Ramos (cell line): ENCODE results near the gene EPHB2.

Source experiments
- in situ Hi-C: fragments of 300-500 bp; cut with MboI; formaldehyde crosslinking; loops from one replicate; pipeline ENCODE4 v1.14.3; 2022; ENCODE audit warnings: low sequenced_read_pairs; ENCODE audit not compliant: unreplicated experiment

EPHB2 gene

GRCh38 chr1:22850281-22850680 is 139.6 kb downstream of the EPHB2 start:
- in situ Hi-C loops = no loop called here

- in situ Hi-C loops = no loop called here
These were observed 140.0 kb downstream of the EPHB2 start for GRCh38 chr1:22850681-22851080.

GRCh38 chr1:22851517-22851916 is 140.9 kb downstream of the EPHB2 start:
- in situ Hi-C loops = no loop called here

GRCh38 chr1:22852144-22852655 is 141.6 kb downstream of the EPHB2 start:
- in situ Hi-C loops = no loop called here

- in situ Hi-C loops = no loop called here
These were observed 143.1 kb downstream of the EPHB2 start for GRCh38 chr1:22853651-22854185.

GRCh38 chr1:22854688-22855565 is 144.3 kb downstream of the EPHB2 start:
- in situ Hi-C loops = no loop called here

- in situ Hi-C loops = no loop called here
These were observed 145.3 kb downstream of the EPHB2 start for GRCh38 chr1:22855668-22856606.

- in situ Hi-C loops = no loop called here
These were observed 147.0 kb downstream of the EPHB2 start for GRCh38 chr1:22857661-22858060.

GRCh38 chr1:22860414-22860800 is 149.8 kb downstream of the EPHB2 start:
- in situ Hi-C loops = no loop called here

- in situ Hi-C loops = no loop called here
These were observed 150.3 kb downstream of the EPHB2 start for GRCh38 chr1:22860883-22861385.

GRCh38 chr1:22861764-22862440 is 151.3 kb downstream of the EPHB2 start:
- in situ Hi-C loops = no loop called here

- in situ Hi-C loops = no loop called here
These were observed 152.1 kb downstream of the EPHB2 start for GRCh38 chr1:22862752-22863151.

- in situ Hi-C loops = no loop called here
These were observed 153.1 kb downstream of the EPHB2 start for GRCh38 chr1:22863766-22864165.

- in situ Hi-C loops = no loop called here
These were observed 154.2 kb downstream of the EPHB2 start for GRCh38 chr1:22864886-22865285.

- in situ Hi-C loops = no loop called here
These were observed 155.1 kb downstream of the EPHB2 start for GRCh38 chr1:22865736-22866135.

GRCh38 chr1:22866868-22867267 is 156.2 kb downstream of the EPHB2 start:
- in situ Hi-C loops = no loop called here

GRCh38 chr1:22868331-22868730 is 157.7 kb downstream of the EPHB2 start:
- in situ Hi-C loops = no loop called here

GRCh38 chr1:22869325-22869724 is 158.7 kb downstream of the EPHB2 start:
- in situ Hi-C loops = no loop called here

- in situ Hi-C loops = no loop called here
These were observed 159.7 kb downstream of the EPHB2 start for GRCh38 chr1:22870201-22870871.
